H9 (cell line): Measurements from ENCODE around the gene GNAO1. TPM values are rescaled to one million over a fixed set of nuclear protein-coding genes. Genes with fewer than 3 reads are reported as not detected.

Experiments used
- DNase-seq: peaks from one replicate; pipeline ENCODE4 v3.0.0-alpha.2; 2017
- H2AFZ ChIP-seq: one replicate; pipeline ENCODE4 v1.6.1; 2013; ENCODE audit warnings: mild to moderate bottlenecking, low read length, control low read depth, moderate library complexity
- H2AK5ac ChIP-seq: 2 replicates; pipeline ENCODE4 v1.6.1; 2013; ENCODE audit warnings: low read length, control low read depth, mixed read lengths; ENCODE audit not compliant: insufficient read length
- H2BK120ac ChIP-seq: one replicate; pipeline ENCODE4 v1.6.1; 2013; ENCODE audit warnings: low read depth, mild to moderate bottlenecking, low read length, control low read depth, inconsistent platforms; ENCODE audit not compliant: poor library complexity, severe bottlenecking
- H2BK12ac ChIP-seq: 2 replicates; pipeline ENCODE4 v1.6.1; 2013; ENCODE audit warnings: low read length, control low read depth, mixed read lengths, low read depth; ENCODE audit not compliant: insufficient read length
- H2BK15ac ChIP-seq: 2 replicates; pipeline ENCODE4 v1.6.1; 2013; ENCODE audit warnings: low read depth, low read length, control low read depth
- H2BK20ac ChIP-seq: one replicate; pipeline ENCODE4 v1.6.1; 2013; ENCODE audit warnings: low read depth, mild to moderate bottlenecking, low read length, control low read depth, inconsistent platforms; ENCODE audit not compliant: poor library complexity, severe bottlenecking
- H2BK5ac ChIP-seq: 2 replicates; pipeline ENCODE4 v1.6.1; 2013; ENCODE audit warnings: low read length, control low read depth, mixed read lengths; ENCODE audit not compliant: insufficient read length
- H3K14ac ChIP-seq: 2 replicates; pipeline ENCODE4 v1.6.1; 2013; ENCODE audit warnings: low read length, control low read depth; ENCODE audit not compliant: insufficient read depth
- H3K18ac ChIP-seq: 2 replicates; pipeline ENCODE4 v1.6.1; 2013; ENCODE audit warnings: low read depth, mild to moderate bottlenecking, mixed read lengths, low read length, control low read depth; ENCODE audit not compliant: insufficient read length
- H3K23ac ChIP-seq: 2 replicates; pipeline ENCODE4 v1.6.1; 2013; ENCODE audit warnings: low read length, control low read depth, mixed read lengths, low read depth; ENCODE audit not compliant: insufficient read length
- H3K23me2 ChIP-seq: 2 replicates; pipeline ENCODE4 v1.6.1; 2013; ENCODE audit warnings: low read depth, mild to moderate bottlenecking, mixed read lengths, low read length, control low read depth; ENCODE audit not compliant: insufficient read length, poor library complexity, severe bottlenecking
- H3K27ac ChIP-seq: 2 replicates; pipeline ENCODE4 v1.5.1; 2013; ENCODE audit warnings: low read length, control low read depth, mixed read lengths, low read depth; ENCODE audit not compliant: insufficient read length
- H3K27me3 ChIP-seq: 2 replicates; pipeline ENCODE4 v1.6.1; 2013; ENCODE audit warnings: low read length, control low read depth, inconsistent platforms; ENCODE audit not compliant: insufficient read depth
- H3K4ac ChIP-seq: 2 replicates; pipeline ENCODE4 v1.6.1; 2013; ENCODE audit warnings: low read depth, mild to moderate bottlenecking, control low read depth, inconsistent platforms, low read length, moderate library complexity
- H3K4me1 ChIP-seq: 2 replicates; pipeline ENCODE4 v1.6.1; 2013; ENCODE audit warnings: low read length, control low read depth, inconsistent platforms; ENCODE audit not compliant: insufficient read depth
- H3K4me2 ChIP-seq: 2 replicates; pipeline ENCODE4 v1.6.1; 2013; ENCODE audit warnings: low read length, control low read depth, mixed read lengths; ENCODE audit not compliant: insufficient read length, insufficient read depth
- H3K56ac ChIP-seq: 2 replicates; pipeline ENCODE4 v1.6.1; 2013; ENCODE audit warnings: low read depth, mild to moderate bottlenecking, mixed read lengths, low read length, control low read depth; ENCODE audit not compliant: insufficient read length
- H3K79me1 ChIP-seq: 2 replicates; pipeline ENCODE4 v1.6.1; 2013; ENCODE audit warnings: low read depth, mild to moderate bottlenecking, moderate library complexity, low read length, control low read depth, inconsistent platforms; ENCODE audit not compliant: insufficient read depth, poor library complexity, severe bottlenecking
- H3K79me2 ChIP-seq: 2 replicates; pipeline ENCODE4 v1.6.1; 2013; ENCODE audit warnings: low read length, control low read depth, inconsistent platforms; ENCODE audit not compliant: insufficient read depth
- H3K9ac ChIP-seq: 2 replicates; pipeline ENCODE4 v1.6.1; 2013; ENCODE audit warnings: low read length, control low read depth, mixed read lengths; ENCODE audit not compliant: insufficient read length; ENCODE audit errors: extremely low read depth
- H3K9me3 ChIP-seq: one replicate; pipeline ENCODE4 v1.6.1; 2013; ENCODE audit warnings: low read depth, low read length, inconsistent platforms; ENCODE audit not compliant: control insufficient read depth
- H3T11ph ChIP-seq: one replicate; pipeline ENCODE4 v1.6.1; 2013; ENCODE audit warnings: mild to moderate bottlenecking, low read length, control low read depth, inconsistent platforms
- H4K20me1 ChIP-seq: one replicate; pipeline ENCODE4 v1.6.1; 2013; ENCODE audit not compliant: control insufficient read depth, insufficient read length, insufficient read depth
- H4K5ac ChIP-seq: 2 replicates; pipeline ENCODE4 v1.6.1; 2013; ENCODE audit warnings: low read depth, mild to moderate bottlenecking, mixed read lengths, low read length, control low read depth; ENCODE audit not compliant: insufficient read length
- H4K8ac ChIP-seq: replicated peaks from 2 replicates; pipeline ENCODE4 v1.6.1; 2013; ENCODE audit warnings: low read length, control low read depth, mixed read lengths, low read depth; ENCODE audit not compliant: insufficient read length
- H4K91ac ChIP-seq: 2 replicates; pipeline ENCODE4 v1.6.1; 2013; ENCODE audit warnings: low read depth, mild to moderate bottlenecking, moderate library complexity, mixed read lengths, low read length, control low read depth; ENCODE audit not compliant: insufficient read length
- H3K27ac Mint-ChIP-seq, 3 experiments: 2 replicates in 2 of 3; 3 replicates in 1 of 3; pipeline ENCODE4 v1.8.0; 2020 to 2021; ENCODE audit warnings: mixed read lengths in 3 of 3, mild to moderate bottlenecking in 1 of 3, moderate library complexity in 1 of 3
- H3K27me3 Mint-ChIP-seq: 2 replicates; pipeline ENCODE4 v1.8.0; 2021; ENCODE audit warnings: low read depth, mild to moderate bottlenecking, moderate library complexity, mixed read lengths
- H3K36me3 Mint-ChIP-seq, 3 experiments: 2 replicates in 2 of 3; 3 replicates in 1 of 3; pipeline ENCODE4 v1.8.0; 2020 to 2021; ENCODE audit warnings: low read depth in 3 of 3, mixed read lengths in 3 of 3; ENCODE audit not compliant: insufficient read depth in 1 of 3
- H3K4me1 Mint-ChIP-seq, 2 experiments: 2 replicates each; pipeline ENCODE4 v1.8.0; 2020; ENCODE audit warnings: mixed read lengths in 2 of 2
- H3K4me3 Mint-ChIP-seq, 2 experiments: 2 replicates in 1 of 2; 3 replicates in 1 of 2; pipeline ENCODE4 v1.8.0; 2020 to 2021; ENCODE audit warnings: mild to moderate bottlenecking in 2 of 2, mixed read lengths in 2 of 2, moderate library complexity in 1 of 2
- H3K9me3 Mint-ChIP-seq, 2 experiments: 2 replicates in 1 of 2; 3 replicates in 1 of 2; pipeline ENCODE4 v1.8.0; 2020; ENCODE audit warnings: mild to moderate bottlenecking in 2 of 2, mixed read lengths in 2 of 2, moderate library complexity in 1 of 2
- CTCF ChIP-seq: fragments of 200-600 bp; sonication (generic); conservative IDR thresholded peaks from 3 replicates; pipeline ENCODE4 v1.8.0; 2021; ENCODE audit warnings: antibody characterized with exemption, mild to moderate bottlenecking
- WGBS: extraction: QIAGEN DNeasy Blood & Tissue Kit; methylation state at CpG from one replicate; pipeline ENCODE4 v1.1.7; 2013; ENCODE audit warnings: missing lambda C conversion rate, low lambda C conversion rate, mixed read lengths; ENCODE audit not compliant: insufficient read length; ENCODE audit errors: extremely low coverage; 5-methylcytosine and 5-hydroxymethylcytosine counted together
- total RNA-seq: library from RNA; stranded (reverse); gene quantifications from 2 replicates; pipeline ENCODE4 v1.2.1, GENCODE V29; 2021

GNAO1 gene
- total RNA-seq, 1 experiment from 2014 or later: 16.9 TPM

- no CpG with 5 or more reads among the region's 25 CpGs for WGBS
- Histone ChIP-seq H3K18ac (no peak overlapping the region), H3K9me3 (no peaks in the 10 kb centered on the region), H4K8ac (no peak overlapping the region), H3K23ac (no peak overlapping the region), H3K4me1 (no peaks in the 10 kb centered on the region), H3K79me2 (no peaks in the 10 kb centered on the region), H3K56ac (no peak overlapping the region), H2BK120ac (no peak overlapping the region), H3K23me2 (peaks cover 5% of the 10 kb centered on the region), H2BK5ac (no peak overlapping the region), H2BK15ac (no peak overlapping the region), H4K91ac (no peak overlapping the region), H4K5ac (no peak overlapping the region), H3K4me2 (no peak overlapping the region), H3K4ac (no peak overlapping the region), H3K27ac (no peak overlapping the region), H2BK20ac (no peak overlapping the region), H2BK12ac (no peak overlapping the region), H2AK5ac (no peak overlapping the region), H3K27me3 (no peaks in the 10 kb centered on the region), H3T11ph (no peak overlapping the region), H3K14ac (no peak overlapping the region; the same call in 1 of the 2 replicates), H2AFZ (no peak overlapping the region), H4K20me1 (no peaks in the 10 kb centered on the region), H3K79me1 (no peaks in the 10 kb centered on the region), H3K9ac (no peak overlapping the region)
- Mint-ChIP-seq H3K36me3 (no peaks in the 10 kb centered on the region; a peak in 2 of 7 replicates), H3K9me3 (no peaks in the 10 kb centered on the region; a peak in 1 of 5 replicates), H3K27me3 (no peaks in the 10 kb centered on the region; the same call in 1 of the 2 replicates), H3K4me1 (no peaks in the 10 kb centered on the region), H3K27ac (peak overlapping the region in 1 of 3 experiments; percentile 71; a peak in 2 of 7 replicates), H3K4me3 (no peak overlapping the region; a peak in 1 of 5 replicates)
- TF ChIP-seq CTCF: no peak
- DNase-seq: no peak
Measured at GRCh38 chr16:56348168-56349085, 157.1 kb downstream of the GNAO1 start.
